ENCODE data around the gene GPX6.

DNA sequence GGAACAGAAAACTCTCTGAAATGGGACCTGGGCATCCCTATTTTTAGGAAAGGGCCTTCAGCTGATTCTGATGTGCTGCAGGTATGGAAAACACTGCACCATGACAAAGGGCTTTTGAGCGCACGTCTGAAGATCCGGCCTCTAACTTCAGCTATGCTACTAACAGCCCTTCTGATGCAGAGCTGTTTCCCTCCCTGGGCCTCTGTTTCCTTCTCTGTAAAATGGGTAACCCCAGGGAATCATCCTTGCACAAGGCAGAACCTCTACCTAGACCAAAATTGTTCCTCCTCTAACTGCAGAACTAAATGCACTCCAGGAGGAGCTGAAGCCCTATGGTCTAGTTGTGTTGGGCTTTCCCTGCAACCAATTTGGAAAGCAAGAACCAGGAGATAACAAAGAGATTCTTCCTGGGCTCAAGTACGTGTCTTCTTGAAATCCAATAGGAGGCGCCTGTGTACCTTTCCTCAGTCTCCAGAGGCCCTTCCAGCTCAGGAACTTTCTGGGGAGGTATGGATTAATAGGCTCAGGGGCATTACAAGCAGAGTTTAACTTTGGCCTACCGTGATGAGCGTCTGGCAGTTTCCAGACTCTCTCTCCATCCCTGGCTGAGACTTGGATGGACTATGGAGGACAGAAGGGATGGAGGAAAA lies 16.0 kb upstream of the GPX6 start:
- TF ChIP-seq POLR2AphosphoS5 (IDR thresholded peaks at IDR 0.05; ENCODE audit: low read depth, low read length): no peak
- TF ChIP-seq POLR2A (IDR thresholded peaks at IDR 0.05; ENCODE audit: low read depth, low read length): no peak

Data from GM12892 (cell line).